HAP-1 (cell line): ENCODE data around the gene GABPA.

Experiments
- DNase-seq, 2 experiments: peaks; one replicate each; pipeline ENCODE4 v3.0.0-alpha.2; 2016 to 2020; ENCODE audit warnings: low spot score in 2 of 2
- H3K27me3 ChIP-seq: fragments of 250-450 bp; sonication (Bioruptor Pico); 2 replicates; pipeline ENCODE4 v1.5.1; 2020; ENCODE audit warnings: low read depth, mild to moderate bottlenecking, moderate library complexity
- H3K36me3 ChIP-seq: fragments of 250-450 bp; sonication (Bioruptor Pico); replicated peaks from 2 replicates; pipeline ENCODE4 v1.5.1; 2020; ENCODE audit warnings: mild to moderate bottlenecking
- H3K4me1 ChIP-seq: fragments of 250-450 bp; sonication (Bioruptor Pico); 2 replicates; pipeline ENCODE4 v1.5.1; 2020; ENCODE audit warnings: mild to moderate bottlenecking
- H3K4me3 ChIP-seq: fragments of 250-450 bp; sonication (Bioruptor Pico); 2 replicates; pipeline ENCODE4 v1.5.1; 2020; ENCODE audit warnings: mild to moderate bottlenecking, moderate library complexity
- H3K9me3 ChIP-seq: fragments of 250-450 bp; sonication (Bioruptor Pico); 2 replicates; pipeline ENCODE4 v1.5.1; 2020; ENCODE audit warnings: mild to moderate bottlenecking, moderate library complexity
- in situ Hi-C: fragments of 300-500 bp; cut with MboI; formaldehyde crosslinking; loops from 3 replicates; pipeline ENCODE4 v1.14.3; 2020; ENCODE audit warnings: low sequenced_read_pairs, inconsistent platforms, mixed read lengths

GABPA gene

GRCh38 chr21:25806060-25806459, 71.3 kb downstream of the GABPA start:
- in situ Hi-C loops = no loop called here
- H3K36me3 ChIP-seq = no peaks in the 10 kb centered on the region
- no peaks in the 10 kb centered on the region for H3K9me3 ChIP-seq
- H3K4me1 ChIP-seq = peaks cover 4% of the 10 kb centered on the region
- DNase-seq = no peak
- no peaks in the 10 kb centered on the region for H3K27me3 ChIP-seq
- H3K4me3 ChIP-seq = no peak overlapping the region

GRCh38 chr21:25807191-25807590, 72.4 kb downstream of the GABPA start:
- H3K9me3 ChIP-seq = no peaks in the 10 kb centered on the region
- H3K27me3 ChIP-seq = no peaks in the 10 kb centered on the region
- no peak for DNase-seq
- H3K36me3 ChIP-seq = no peaks in the 10 kb centered on the region
- peaks cover 4% of the 10 kb centered on the region for H3K4me1 ChIP-seq
- in situ Hi-C loops = no loop called here
- H3K4me3 ChIP-seq = no peak overlapping the region

- in situ Hi-C loops = no loop called here
- Histone ChIP-seq H3K27me3 (no peaks in the 10 kb centered on the region), H3K4me1 (peaks cover 2% of the 10 kb centered on the region; the same call in 1 of the 2 replicates), H3K9me3 (no peaks in the 10 kb centered on the region), H3K4me3 (no peak overlapping the region), H3K36me3 (no peaks in the 10 kb centered on the region)
- DNase-seq = no peak
Measured at GRCh38 chr21:25809013-25809412, 74.2 kb downstream of the GABPA start.

GRCh38 chr21:25811186-25811585, 76.4 kb downstream of the GABPA start:
- Histone ChIP-seq H3K36me3 (no peaks in the 10 kb centered on the region), H3K27me3 (no peaks in the 10 kb centered on the region), H3K9me3 (no peaks in the 10 kb centered on the region), H3K4me1 (peaks cover 3% of the 10 kb centered on the region; the same call in 1 of the 2 replicates), H3K4me3 (no peak overlapping the region)
- in situ Hi-C loops = no loop called here
- no peak for DNase-seq

GRCh38 chr21:25813917-25814316, 79.1 kb downstream of the GABPA start:
- Histone ChIP-seq H3K9me3 (no peaks in the 10 kb centered on the region), H3K36me3 (no peaks in the 10 kb centered on the region), H3K27me3 (no peaks in the 10 kb centered on the region), H3K4me3 (no peak overlapping the region), H3K4me1 (peaks cover 3% of the 10 kb centered on the region; the same call in 1 of the 2 replicates)
- peak in 1 of 2 experiments; percentile 15 for DNase-seq
- in situ Hi-C loops = no loop called here

- peaks cover 3% of the 10 kb centered on the region; the same call in 1 of the 2 replicates for H3K4me1 ChIP-seq
- H3K4me3 ChIP-seq = no peak overlapping the region
- no peaks in the 10 kb centered on the region for H3K9me3 ChIP-seq
- no peaks in the 10 kb centered on the region for H3K27me3 ChIP-seq
- in situ Hi-C loops = no loop called here
- H3K36me3 ChIP-seq = no peaks in the 10 kb centered on the region
- no peak for DNase-seq
Measured at GRCh38 chr21:25818121-25818520, 83.3 kb downstream of the GABPA start.

GRCh38 chr21:25818551-25818950, 83.8 kb downstream of the GABPA start:
- in situ Hi-C loops = no loop called here
- DNase-seq = no peak
- peaks cover 3% of the 10 kb centered on the region; the same call in 1 of the 2 replicates for H3K4me1 ChIP-seq
- H3K36me3 ChIP-seq = no peaks in the 10 kb centered on the region
- H3K9me3 ChIP-seq = no peaks in the 10 kb centered on the region
- H3K4me3 ChIP-seq = no peak overlapping the region
- no peaks in the 10 kb centered on the region for H3K27me3 ChIP-seq
